Mesenchymal stem cell (in vitro differentiated cells and primary cell): Measurements from ENCODE around the gene CUBN.
"Not testable (repeated sequence)": the region's sequence is repeated elsewhere in the genome, so short reads cannot be mapped to it uniquely, and the experiment has no call there.

Source experiments
- DNase-seq: peaks from one replicate; pipeline ENCODE4 v3.0.0-alpha.2; 2013
- H2AFZ ChIP-seq: one replicate; pipeline ENCODE4 v1.6.1; 2013; ENCODE audit warnings: low read depth, mild to moderate bottlenecking, control low read depth, inconsistent platforms, low read length, moderate library complexity
- H2AK5ac ChIP-seq: 2 replicates; pipeline ENCODE4 v1.6.1; 2013; ENCODE audit warnings: low read length, moderate library complexity, mild to moderate bottlenecking, inconsistent platforms; ENCODE audit not compliant: severe bottlenecking
- H2BK120ac ChIP-seq: one replicate; pipeline ENCODE4 v1.6.1; 2013; ENCODE audit warnings: low read depth, mild to moderate bottlenecking, inconsistent platforms, low read length, moderate library complexity
- H2BK12ac ChIP-seq, 2 experiments: one replicate each; pipeline ENCODE4 v1.6.1; 2013; ENCODE audit warnings: inconsistent platforms in 2 of 2, low read length in 2 of 2, mild to moderate bottlenecking in 2 of 2, moderate library complexity in 2 of 2, control low read depth in 1 of 2
- H2BK15ac ChIP-seq: one replicate; pipeline ENCODE4 v1.6.1; 2013; ENCODE audit warnings: mild to moderate bottlenecking, low read depth, inconsistent platforms; ENCODE audit not compliant: poor library complexity, severe bottlenecking
- H2BK5ac ChIP-seq: 2 replicates; pipeline ENCODE4 v1.6.1; 2013; ENCODE audit warnings: low read depth, mild to moderate bottlenecking, low read length, control low read depth, inconsistent platforms; ENCODE audit not compliant: poor library complexity, severe bottlenecking
- H3K14ac ChIP-seq, 2 experiments: one replicate each; pipeline ENCODE4 v1.6.1; 2013; ENCODE audit warnings: inconsistent platforms in 2 of 2, low read length in 2 of 2, control low read depth in 1 of 2, mild to moderate bottlenecking in 1 of 2, moderate library complexity in 1 of 2
- H3K18ac ChIP-seq, 2 experiments: one replicate each; pipeline ENCODE4 v1.6.1; 2013; ENCODE audit warnings: inconsistent platforms in 2 of 2, low read length in 2 of 2, control low read depth in 1 of 2, low read depth in 1 of 2, mild to moderate bottlenecking in 1 of 2
- H3K23ac ChIP-seq, 2 experiments: one replicate each; pipeline ENCODE4 v1.6.1; 2013; ENCODE audit warnings: inconsistent platforms in 2 of 2, low read length in 2 of 2, mild to moderate bottlenecking in 2 of 2, moderate library complexity in 2 of 2, control low read depth in 1 of 2
- H3K27ac ChIP-seq: 2 replicates; pipeline ENCODE4 v1.5.1; 2013; ENCODE audit warnings: mild to moderate bottlenecking, moderate library complexity, low read length, control low read depth, inconsistent platforms; ENCODE audit not compliant: poor library complexity, severe bottlenecking
- H3K27me3 ChIP-seq, 2 experiments: 2 replicates each; pipeline versions ENCODE4 v1.6.1 to v1.7.0; 2013; ENCODE audit warnings: low read length in 2 of 2, mild to moderate bottlenecking in 2 of 2, moderate library complexity in 2 of 2, control low read depth in 1 of 2, inconsistent platforms in 1 of 2; ENCODE audit not compliant: control insufficient read depth in 1 of 2, insufficient read depth in 1 of 2
- H3K36me3 ChIP-seq, 2 experiments: 2 replicates each; pipeline versions ENCODE4 v1.6.1 to v1.7.0; 2013; ENCODE audit warnings: low read length in 2 of 2, control low read depth in 1 of 2, inconsistent platforms in 1 of 2, low read depth in 1 of 2, mild to moderate bottlenecking in 1 of 2; ENCODE audit not compliant: insufficient read depth in 2 of 2, control insufficient read depth in 1 of 2
- H3K4ac ChIP-seq, 2 experiments: one replicate each; pipeline ENCODE4 v1.6.1; 2013; ENCODE audit warnings: inconsistent platforms in 2 of 2, low read length in 2 of 2, mild to moderate bottlenecking in 2 of 2, moderate library complexity in 2 of 2, control low read depth in 1 of 2, low read depth in 1 of 2
- H3K4me1 ChIP-seq: 2 replicates; pipeline ENCODE4 v1.6.1; 2013; ENCODE audit warnings: low read depth, low read length, control low read depth; ENCODE audit not compliant: control insufficient read depth, insufficient read depth
- H3K4me2 ChIP-seq: 2 replicates; pipeline ENCODE4 v1.6.1; 2013; ENCODE audit warnings: low read length, mild to moderate bottlenecking, inconsistent platforms; ENCODE audit not compliant: poor library complexity, severe bottlenecking
- H3K4me3 ChIP-seq, 2 experiments: 2 replicates each; pipeline versions ENCODE4 v1.5.1 to v1.7.0; 2013; ENCODE audit warnings: low read length in 2 of 2, mild to moderate bottlenecking in 2 of 2, control low read depth in 1 of 2, low read depth in 1 of 2; ENCODE audit not compliant: insufficient read depth in 1 of 2
- H3K79me1 ChIP-seq: replicated peaks from 2 replicates; pipeline ENCODE4 v1.6.1; 2013; ENCODE audit warnings: mild to moderate bottlenecking, control low read depth, low read length, inconsistent platforms; ENCODE audit not compliant: poor library complexity, severe bottlenecking
- H3K9ac ChIP-seq: 2 replicates; pipeline ENCODE4 v1.7.0; 2013; ENCODE audit warnings: mild to moderate bottlenecking, low read length, moderate library complexity
- H3K9me3 ChIP-seq: 2 replicates; pipeline ENCODE4 v1.7.0; 2013; ENCODE audit warnings: mild to moderate bottlenecking, low read length; ENCODE audit not compliant: control insufficient read depth
- H4K8ac ChIP-seq: one replicate; pipeline ENCODE4 v1.6.1; 2013; ENCODE audit warnings: inconsistent platforms, mild to moderate bottlenecking, low read length, moderate library complexity
- H4K91ac ChIP-seq: one replicate; pipeline ENCODE4 v1.6.1; 2013; ENCODE audit warnings: mild to moderate bottlenecking, low read length, inconsistent platforms
- WGBS: methylation state at CpG from one replicate; pipeline ENCODE4 v1.1.7; 2013; ENCODE audit warnings: mixed read lengths; 5-methylcytosine and 5-hydroxymethylcytosine counted together

CUBN gene

GRCh38 chr10:16828701-16829175 is 300.9 kb downstream of the CUBN start:
- Histone ChIP-seq H3K9ac (peak overlapping the region; percentile 36), H2BK15ac (no peak overlapping the region), H3K18ac (peak overlapping the region in 1 of 2 experiments; percentile 48), H2AK5ac (no peak overlapping the region), H2BK120ac (no peak overlapping the region), H3K27ac (peak overlapping the region; percentile 1), H3K4me1 (peaks cover 11% of the 10 kb centered on the region), H3K4me3 (peak overlapping the region in 1 of 2 experiments; percentile 43), H2AFZ (no peak overlapping the region), H3K79me1 (no peaks in the 10 kb centered on the region), H3K9me3 (no peaks in the 10 kb centered on the region), H3K4me2 (peak overlapping the region; percentile 1), H4K8ac (no peak overlapping the region), H2BK5ac (no peak overlapping the region), H2BK12ac (no peak overlapping the region), H4K91ac (no peak overlapping the region), H3K4ac (no peak overlapping the region), H3K23ac (no peak overlapping the region), H3K14ac (no peak overlapping the region), H3K36me3 (peaks cover 0 to 5% of the 10 kb centered on the region in 2 experiments), H3K27me3 (no peaks in the 10 kb centered on the region)
- 41% methylated on average over 8 of the region's 9 CpGs for WGBS
- peak; percentile 71 for DNase-seq

GRCh38 chr10:16828114-16828568 is 301.5 kb downstream of the CUBN start:
- peak overlapping the region; percentile 45 for H3K27ac ChIP-seq
- H4K91ac ChIP-seq, result no peak overlapping the region
- no peak overlapping the region for H2BK12ac ChIP-seq
- H3K4me3 ChIP-seq, result peak overlapping the region in 1 of 2 experiments; percentile 49
- H2BK15ac ChIP-seq, result no peak overlapping the region
- peaks cover 0 to 11% of the 10 kb centered on the region in 2 experiments for H3K36me3 ChIP-seq
- no peak overlapping the region for H2AFZ ChIP-seq
- no peaks in the 10 kb centered on the region for H3K79me1 ChIP-seq
- peak; percentile 79 for DNase-seq
- no peak overlapping the region for H2BK120ac ChIP-seq
- no peak overlapping the region for H3K4me2 ChIP-seq
- peaks cover 3% of the 10 kb centered on the region for H3K9me3 ChIP-seq
- H3K14ac ChIP-seq, result no peak overlapping the region
- no peak overlapping the region for H2BK5ac ChIP-seq
- H4K8ac ChIP-seq, result no peak overlapping the region
- H3K4ac ChIP-seq, result no peak overlapping the region
- WGBS, result 17% methylated on average over 10 of the region's 11 CpGs
- H3K27me3 ChIP-seq, result no peaks in the 10 kb centered on the region
- peak overlapping the region; percentile 70 for H3K9ac ChIP-seq
- no peak overlapping the region for H3K18ac ChIP-seq
- no peak overlapping the region for H2AK5ac ChIP-seq
- H3K23ac ChIP-seq, result no peak overlapping the region
- H3K4me1 ChIP-seq, result peaks cover 9% of the 10 kb centered on the region

- not testable (repeated sequence) for DNase-seq, H2BK120ac ChIP-seq, H3K27me3 ChIP-seq, H3K4me2 ChIP-seq, H3K4me1 ChIP-seq, H3K9me3 ChIP-seq, H2BK12ac ChIP-seq, H3K18ac ChIP-seq, H2BK5ac ChIP-seq, H3K14ac ChIP-seq, H3K23ac ChIP-seq, H4K91ac ChIP-seq, H3K79me1 ChIP-seq, H2AK5ac ChIP-seq, H3K27ac ChIP-seq, H4K8ac ChIP-seq, H3K4ac ChIP-seq, H2BK15ac ChIP-seq, H2AFZ ChIP-seq
- peak overlapping the region in 1 of 2 experiments; percentile 49 for H3K4me3 ChIP-seq
- peaks cover 0 to 17% of the 10 kb centered on the region in 2 experiments for H3K36me3 ChIP-seq
- 73% methylated on average over 8 of the region's 8 CpGs for WGBS
- H3K9ac ChIP-seq, result peak overlapping the region; percentile 70
Measured at GRCh38 chr10:16827474-16827873, 302.1 kb downstream of the CUBN start.

- Histone ChIP-seq H2AK5ac (no peak overlapping the region), H3K36me3 (peaks cover 0 to 26% of the 10 kb centered on the region in 2 experiments), H2BK12ac (no peak overlapping the region), H3K23ac (no peak overlapping the region), H4K91ac (peak overlapping the region; percentile 27), H3K79me1 (no peaks in the 10 kb centered on the region), H3K18ac (no peak overlapping the region), H2BK120ac (no peak overlapping the region), H3K4me1 (no peaks in the 10 kb centered on the region), H3K14ac (no peak overlapping the region), H3K4me3 (peak overlapping the region in 1 of 2 experiments; percentile 16), H2BK15ac (no peak overlapping the region), H3K27ac (no peak overlapping the region), H2AFZ (no peak overlapping the region), H3K4ac (no peak overlapping the region), H2BK5ac (no peak overlapping the region), H3K4me2 (no peak overlapping the region), H3K27me3 (no peaks in the 10 kb centered on the region), H4K8ac (no peak overlapping the region), H3K9ac (no peak overlapping the region), H3K9me3 (peaks cover 21% of the 10 kb centered on the region)
- WGBS, result 73% methylated on average over 4 of the region's 4 CpGs
- DNase-seq, result no peak
Measured at GRCh38 chr10:16822726-16823360, 306.8 kb downstream of the CUBN start.
